Stimulated activated CD8-positive, alpha-beta memory T cell treated with anti-CD3 and anti-CD28 coated beads, Interleukin-4, amount 100 ng/mL, for 4 hours (primary cell): ENCODE data around the gene HERC5.

ENCODE experiments used
- DNase-seq, 2 donors: peaks; one replicate each; pipeline ENCODE4 v3.0.0-alpha.2; 2020; ENCODE audit warnings: low read depth in 2 of 2, low spot score in 1 of 2

The HERC5 gene

GRCh38 chr4:88517825-88518224, 60.9 kb downstream of the HERC5 start:
- DNase-seq, result no peak

- no peak for DNase-seq
These were observed 62.0 kb downstream of the HERC5 start for GRCh38 chr4:88518911-88519310.

DNA sequence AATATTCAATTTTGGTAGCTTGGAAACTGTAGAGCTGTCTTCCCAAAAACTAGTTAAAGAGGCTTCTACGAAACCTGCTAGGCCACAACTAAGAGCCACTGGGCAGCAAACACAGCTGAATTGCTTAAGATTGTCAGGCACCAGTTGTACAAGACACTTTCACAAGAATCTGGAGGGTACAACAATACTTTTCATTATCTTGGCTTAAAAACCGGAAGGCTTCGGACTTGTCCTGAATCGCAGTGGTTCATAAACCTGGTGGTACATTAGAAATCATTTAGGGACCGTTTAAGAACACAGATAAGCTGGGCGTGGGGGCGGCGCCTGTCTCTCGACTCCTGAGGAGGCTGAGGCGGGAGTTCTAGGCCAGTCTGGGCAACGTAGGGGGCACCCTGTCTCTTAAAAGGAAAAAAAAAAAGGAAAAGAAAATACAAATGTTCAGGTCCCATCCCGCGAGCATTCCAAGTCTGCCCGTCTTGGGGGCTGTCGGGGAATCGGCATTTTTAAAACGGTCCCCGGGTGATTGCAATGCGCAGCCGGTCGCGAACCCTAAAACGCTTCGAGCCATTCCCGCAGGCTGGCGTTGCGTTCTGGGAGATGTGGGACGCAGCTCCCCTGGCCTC, 65.9 kb downstream of the HERC5 start:
- no peak for DNase-seq

DNA sequence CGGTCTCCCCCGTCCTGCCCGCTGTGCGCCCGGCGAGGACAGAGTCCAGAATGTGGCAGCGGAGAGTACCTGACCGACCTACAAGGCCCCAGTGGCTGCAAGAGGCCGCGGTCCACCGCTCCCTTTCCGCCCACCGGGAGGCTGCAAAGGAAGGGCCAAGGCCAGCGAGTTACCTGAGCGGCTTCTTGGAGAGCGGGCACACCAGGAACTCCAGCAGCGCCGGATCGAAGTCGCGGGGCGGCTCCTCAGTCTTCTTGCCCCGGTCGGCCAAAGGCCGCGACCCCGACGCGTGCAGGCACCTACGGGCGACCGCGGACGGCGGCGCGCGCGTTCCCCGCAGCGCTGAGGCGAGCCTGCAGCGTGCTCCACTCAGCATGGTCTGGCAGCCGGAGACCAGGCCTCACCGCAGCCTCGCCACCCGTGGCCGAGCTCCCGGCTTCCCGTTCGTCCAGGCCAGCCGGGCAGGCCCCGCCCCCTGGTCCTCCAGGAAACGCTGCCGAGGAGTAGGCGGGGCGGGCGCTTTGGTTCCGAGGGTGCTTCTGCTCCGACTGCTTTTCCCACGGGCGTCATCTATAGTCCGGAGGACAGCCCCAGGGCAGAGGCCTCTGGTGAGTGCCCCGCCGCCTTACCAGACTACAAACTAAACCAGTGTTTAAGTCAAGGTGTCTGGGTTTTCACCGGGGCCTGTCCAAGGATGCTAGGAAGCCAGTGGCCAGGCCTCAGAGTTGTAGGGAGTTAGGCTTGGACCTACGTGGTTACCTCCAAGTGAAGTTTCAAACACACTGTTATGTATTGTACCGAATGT, 66.6 kb downstream of the HERC5 start, which contains the start of gene PYURF:
Gene PYURF (minus strand): TSS at position 452 of the 805 bp plus-strand sequence. CDS start 76 bp downstream, at position 376.
- peak; percentile 39 to 64 for DNase-seq

DNA sequence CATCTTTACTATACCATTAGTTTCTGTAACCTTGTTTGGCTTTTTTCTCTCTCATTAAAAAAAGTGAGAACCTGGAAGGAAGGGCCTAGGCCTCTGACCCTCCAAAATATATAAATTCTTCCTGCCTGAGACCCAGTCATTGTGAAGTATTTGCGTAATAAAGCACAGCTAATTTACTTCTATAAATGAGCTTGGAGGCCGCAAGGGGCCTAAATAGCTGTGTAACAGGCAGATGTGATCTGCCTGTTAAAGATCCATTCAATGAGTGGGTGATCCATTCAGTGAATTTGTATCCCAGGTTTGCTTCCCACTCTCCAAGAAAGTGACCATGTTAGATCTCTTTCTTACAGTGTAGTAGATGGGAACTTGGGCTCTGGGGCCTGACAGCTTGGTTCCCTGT, 67.3 kb downstream of the HERC5 start:
- no peak for DNase-seq

DNA sequence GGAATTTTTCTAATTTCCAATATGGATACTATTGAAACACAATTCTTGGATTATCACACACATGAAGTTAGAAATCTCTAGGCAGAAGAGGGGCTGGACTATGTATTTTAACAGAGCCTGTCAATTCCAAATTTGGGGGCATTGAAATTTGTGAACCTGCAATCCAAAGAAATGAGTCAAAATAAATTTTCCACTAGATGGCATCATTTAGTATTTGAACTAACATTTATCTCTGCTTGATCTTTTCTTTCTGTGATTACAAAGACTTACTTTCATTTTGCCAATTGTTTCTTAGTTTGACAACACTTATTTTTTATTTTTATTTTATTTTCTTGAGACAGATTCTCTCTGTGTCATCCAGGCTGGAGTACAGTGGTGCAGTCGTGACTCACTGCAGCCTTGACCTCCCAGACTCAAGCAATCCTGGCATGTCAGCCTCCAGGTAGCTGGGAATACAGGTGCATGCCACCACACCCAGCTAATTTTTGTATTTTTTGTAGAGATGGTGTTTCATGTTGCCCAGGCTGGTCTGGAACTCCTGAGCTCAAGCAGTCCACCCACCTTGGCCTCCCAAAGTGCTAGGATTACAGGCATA, 69.4 kb downstream of the HERC5 start:
- no peak for DNase-seq

DNA sequence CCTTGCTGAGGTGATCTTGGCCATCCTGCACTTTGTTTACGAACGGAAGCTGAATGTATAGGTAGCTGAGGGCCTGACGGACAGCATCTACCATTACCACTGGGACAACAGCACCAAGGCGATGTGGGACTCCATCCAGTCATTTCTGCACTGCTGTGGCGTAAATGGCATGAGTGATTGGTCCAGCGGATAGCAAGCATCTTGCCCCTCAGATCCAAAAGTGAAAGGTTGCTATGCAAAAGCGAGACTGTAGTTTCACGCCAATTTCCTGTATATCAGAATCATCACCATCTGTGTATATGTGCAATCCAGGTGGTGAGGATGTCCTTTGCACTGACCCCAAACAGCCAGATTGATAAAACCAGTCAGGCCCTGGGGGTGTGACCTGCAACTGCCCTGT, 70.9 kb downstream of the HERC5 start:
- no peak for DNase-seq

- DNase-seq, result no peak
These were observed 71.9 kb downstream of the HERC5 start for GRCh38 chr4:88528861-88529260.

DNA sequence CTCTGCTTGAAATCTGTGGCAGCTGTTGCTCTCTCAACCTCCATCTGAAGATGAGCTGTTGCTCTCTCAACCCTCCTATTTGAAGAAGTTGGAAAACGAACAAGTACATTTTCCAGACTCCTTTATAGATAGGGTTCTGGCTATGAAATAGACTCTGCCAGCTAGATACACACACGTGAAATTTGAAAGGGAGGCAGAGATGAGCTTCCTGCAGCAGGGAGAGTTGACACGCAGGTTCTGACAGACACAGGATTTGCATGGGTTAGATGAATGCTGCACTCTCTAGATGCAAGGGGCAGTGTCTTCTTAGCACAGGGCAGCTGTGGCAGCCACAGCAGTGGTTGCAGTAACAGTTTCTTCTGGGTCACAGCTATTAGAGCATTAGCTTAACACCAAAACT, 74.6 kb downstream of the HERC5 start:
- DNase-seq, result no peak

- no peak for DNase-seq
These were observed 76.3 kb downstream of the HERC5 start for GRCh38 chr4:88533088-88533790.

GRCh38 chr4:88533937-88534750, 77.2 kb downstream of the HERC5 start:
- DNase-seq, result no peak

GRCh38 chr4:88535090-88535755, 78.3 kb downstream of the HERC5 start:
- DNase-seq, result no peak

DNA sequence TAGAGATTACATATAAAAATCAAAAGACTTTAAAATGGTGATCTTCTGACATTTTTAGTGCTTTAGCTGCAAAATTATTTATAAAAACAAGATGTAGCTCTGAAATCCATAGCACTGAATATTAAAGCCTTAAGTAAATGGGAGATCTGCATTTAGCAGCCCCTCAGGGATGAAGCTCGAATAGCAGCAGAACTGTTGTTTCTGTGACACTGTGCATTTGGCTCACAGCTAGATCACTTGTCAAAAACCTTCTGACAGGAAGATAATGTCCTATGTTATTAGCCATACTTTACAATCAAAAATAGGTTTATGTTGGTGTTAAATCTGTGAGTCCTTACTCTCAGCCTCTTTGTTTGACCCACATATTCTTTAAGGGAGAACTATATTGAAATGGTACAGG, 80.8 kb downstream of the HERC5 start:
- no peak for DNase-seq

GRCh38 chr4:88539322-88540068, 82.6 kb downstream of the HERC5 start:
- DNase-seq, result peak; percentile 35 to 59

GRCh38 chr4:88549815-88550214, 92.9 kb downstream of the HERC5 start:
- no peak for DNase-seq
